IPS-18a (cell line): Measurements from ENCODE around the gene LPAR5.

Experiments used
- H3K27ac ChIP-seq: one replicate; pipeline ENCODE4 v1.5.1; 2013; ENCODE audit warnings: low read length
- H3K27me3 ChIP-seq: one replicate; pipeline ENCODE4 v1.6.1; 2013; ENCODE audit warnings: mild to moderate bottlenecking, low read length; ENCODE audit not compliant: control insufficient read depth, insufficient read depth
- H3K36me3 ChIP-seq: one replicate; pipeline ENCODE4 v1.6.1; 2013; ENCODE audit warnings: low read depth, low read length; ENCODE audit not compliant: control insufficient read depth
- H3K4me1 ChIP-seq: one replicate; pipeline ENCODE4 v1.6.1; 2013; ENCODE audit warnings: low read depth, low read length; ENCODE audit not compliant: control insufficient read depth
- H3K4me3 ChIP-seq: one replicate; pipeline ENCODE4 v1.5.1; 2013; ENCODE audit warnings: low read length
- H3K9ac ChIP-seq: one replicate; pipeline ENCODE4 v1.6.1; 2013; ENCODE audit warnings: mild to moderate bottlenecking, low read length, moderate library complexity
- H3K9me3 ChIP-seq: one replicate; pipeline ENCODE4 v1.6.1; 2013; ENCODE audit warnings: low read depth, low read length; ENCODE audit not compliant: control insufficient read depth

The LPAR5 gene

GRCh38 chr12:6570264-6570887 is 65.4 kb downstream of the LPAR5 start:
- Histone ChIP-seq H3K4me3 (no peak overlapping the region), H3K27ac (no peak overlapping the region), H3K27me3 (no peaks in the 10 kb centered on the region), H3K9ac (no peak overlapping the region), H3K36me3 (peaks cover 67% of the 10 kb centered on the region), H3K4me1 (no peaks in the 10 kb centered on the region), H3K9me3 (no peaks in the 10 kb centered on the region)

- H3K9ac ChIP-seq, result no peak overlapping the region
- peaks cover 66% of the 10 kb centered on the region for H3K36me3 ChIP-seq
- no peak overlapping the region for H3K27ac ChIP-seq
Observed at GRCh38 chr12:6569786-6570185, 66.0 kb downstream of the LPAR5 start.

DNA sequence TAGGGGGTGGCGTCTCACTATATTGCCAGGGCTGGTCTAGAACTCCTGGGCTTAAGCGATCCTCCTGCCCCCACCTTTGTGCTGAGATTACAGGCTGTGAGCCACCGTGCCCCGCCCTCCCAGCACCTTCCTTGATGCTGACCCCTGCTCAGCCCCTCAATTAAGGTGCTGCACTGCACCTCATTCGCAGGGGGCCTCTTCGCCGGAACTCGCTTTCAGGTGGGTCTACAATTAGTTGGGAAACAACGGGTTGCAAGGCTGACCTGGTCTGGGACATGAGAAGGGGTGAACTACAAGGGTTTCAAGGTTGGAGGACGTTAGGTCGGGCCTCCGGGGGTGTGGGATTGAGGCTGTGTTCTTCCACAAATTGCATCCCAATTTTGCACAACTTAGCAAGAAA is 66.4 kb downstream of the LPAR5 start:
- Histone ChIP-seq H3K27me3 (no peaks in the 10 kb centered on the region), H3K27ac (no peak overlapping the region), H3K9me3 (no peaks in the 10 kb centered on the region), H3K36me3 (peaks cover 65% of the 10 kb centered on the region), H3K9ac (no peak overlapping the region), H3K4me1 (no peaks in the 10 kb centered on the region), H3K4me3 (no peak overlapping the region)

More at GRCh38 chr12:6569786-6570185, 66.0 kb downstream of the LPAR5 start:
- Histone ChIP-seq H3K4me1 (no peaks in the 10 kb centered on the region), H3K4me3 (no peak overlapping the region), H3K9me3 (no peaks in the 10 kb centered on the region), H3K27me3 (no peaks in the 10 kb centered on the region)
